ENCODE measurements around the gene LHPP. TPM values are rescaled to one million over a fixed set of nuclear protein-coding genes. Genes with fewer than 3 reads are reported as not detected.

The LHPP gene
- total RNA-seq, 1 donor from 2014 or later = 16.2 TPM

- DNase-seq (no peak), ATAC-seq (no peak)
- H3K9me3 ChIP-seq = no peaks in the 10 kb centered on the region
- H3K36me3 ChIP-seq = no peaks in the 10 kb centered on the region
- H3K4me3 ChIP-seq = no peak overlapping the region
- intact Hi-C loops (cut with DNase I) = no loop called here
- H3K4me1 ChIP-seq = no peaks in the 10 kb centered on the region
- no peaks in the 10 kb centered on the region for H3K27me3 ChIP-seq
- no peak for TF ChIP-seq CTCF (IDR thresholded peaks at IDR 0.05)
- no peak overlapping the region for H3K27ac ChIP-seq
These were observed 8.4 kb downstream of the LHPP start for GRCh38 chr10:124469956-124470484.

- no peak for ATAC-seq
- H3K4me1 ChIP-seq = no peaks in the 10 kb centered on the region
- DNase-seq = no peak
- no peak overlapping the region for H3K4me3 ChIP-seq
- intact Hi-C loops (cut with DNase I) = no loop called here
- no peaks in the 10 kb centered on the region for H3K9me3 ChIP-seq
- H3K36me3 ChIP-seq = no peaks in the 10 kb centered on the region
- no peak for TF ChIP-seq CTCF (IDR thresholded peaks at IDR 0.05)
- no peaks in the 10 kb centered on the region for H3K27me3 ChIP-seq
- H3K27ac ChIP-seq = no peak overlapping the region
These were observed 9.2 kb downstream of the LHPP start for GRCh38 chr10:124470544-124471434.

GRCh38 chr10:124472071-124472470, 10.4 kb downstream of the LHPP start:
- no peak for DNase-seq
- intact Hi-C loops (cut with DNase I) = no loop called here
- Histone ChIP-seq H3K4me1 (no peaks in the 10 kb centered on the region), H3K36me3 (no peaks in the 10 kb centered on the region), H3K27me3 (no peaks in the 10 kb centered on the region), H3K4me3 (no peak overlapping the region), H3K9me3 (no peaks in the 10 kb centered on the region), H3K27ac (no peak overlapping the region)
- no peak for ATAC-seq
- no peak for TF ChIP-seq CTCF (IDR thresholded peaks at IDR 0.05)

- H3K36me3 ChIP-seq = no peaks in the 10 kb centered on the region
- no peak overlapping the region for H3K27ac ChIP-seq
- intact Hi-C loops (cut with DNase I) = no loop called here
These were observed 11.4 kb downstream of the LHPP start for GRCh38 chr10:124473070-124473469.

GRCh38 chr10:124474514-124475070, 13.0 kb downstream of the LHPP start:
- H3K4me3 ChIP-seq = no peak overlapping the region
- H3K27me3 ChIP-seq = no peaks in the 10 kb centered on the region
- TF ChIP-seq CTCF (IDR thresholded peaks at IDR 0.05) = no peak
- ATAC-seq = peak; percentile 3
- no peaks in the 10 kb centered on the region for H3K9me3 ChIP-seq
- DNase-seq = no peak
- H3K4me1 ChIP-seq = no peaks in the 10 kb centered on the region
- no peaks in the 10 kb centered on the region for H3K36me3 ChIP-seq
- intact Hi-C loops (cut with DNase I) = no loop called here
- no peak overlapping the region for H3K27ac ChIP-seq

More at GRCh38 chr10:124473070-124473469, 11.4 kb downstream of the LHPP start:
- H3K4me1 ChIP-seq = no peaks in the 10 kb centered on the region
- no peak overlapping the region for H3K4me3 ChIP-seq
- H3K27me3 ChIP-seq = no peaks in the 10 kb centered on the region
- no peak for ATAC-seq
- no peak for TF ChIP-seq CTCF (IDR thresholded peaks at IDR 0.05)
- no peaks in the 10 kb centered on the region for H3K9me3 ChIP-seq
- DNase-seq = no peak

Measured in upper lobe of right lung (tissue), 1 donor.